Measurements from ENCODE around the gene SLC26A9.

DNA sequence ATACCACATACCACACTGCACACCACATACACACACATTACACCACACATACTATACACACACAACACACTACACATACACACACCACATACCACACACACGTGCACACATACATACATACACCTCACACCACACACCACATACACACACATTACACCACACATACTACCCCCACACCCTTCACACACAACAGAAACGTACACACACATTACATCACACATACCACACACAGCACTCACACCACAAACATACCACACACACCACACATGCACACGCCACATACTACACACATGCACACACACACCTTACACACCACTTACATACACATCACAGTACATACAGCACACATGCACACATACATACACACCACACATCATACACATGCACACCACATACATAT lies 31.5 kb upstream of the SLC26A9 start:
- TF ChIP-seq, protein P1, sequence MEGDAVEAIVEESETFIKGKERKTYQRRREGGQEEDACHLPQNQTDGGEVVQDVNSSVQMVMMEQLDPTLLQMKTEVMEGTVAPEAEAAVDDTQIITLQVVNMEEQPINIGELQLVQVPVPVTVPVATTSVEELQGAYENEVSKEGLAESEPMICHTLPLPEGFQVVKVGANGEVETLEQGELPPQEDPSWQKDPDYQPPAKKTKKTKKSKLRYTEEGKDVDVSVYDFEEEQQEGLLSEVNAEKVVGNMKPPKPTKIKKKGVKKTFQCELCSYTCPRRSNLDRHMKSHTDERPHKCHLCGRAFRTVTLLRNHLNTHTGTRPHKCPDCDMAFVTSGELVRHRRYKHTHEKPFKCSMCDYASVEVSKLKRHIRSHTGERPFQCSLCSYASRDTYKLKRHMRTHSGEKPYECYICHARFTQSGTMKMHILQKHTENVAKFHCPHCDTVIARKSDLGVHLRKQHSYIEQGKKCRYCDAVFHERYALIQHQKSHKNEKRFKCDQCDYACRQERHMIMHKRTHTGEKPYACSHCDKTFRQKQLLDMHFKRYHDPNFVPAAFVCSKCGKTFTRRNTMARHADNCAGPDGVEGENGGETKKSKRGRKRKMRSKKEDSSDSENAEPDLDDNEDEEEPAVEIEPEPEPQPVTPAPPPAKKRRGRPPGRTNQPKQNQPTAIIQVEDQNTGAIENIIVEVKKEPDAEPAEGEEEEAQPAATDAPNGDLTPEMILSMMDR (IDR thresholded peaks at IDR 0.05; ENCODE audit: extremely low read depth in 1 of 2, insufficient read depth in 1 of 2, low read depth in 1 of 2, low read length in 2 of 2): no peak
- TF ChIP-seq POLR2AphosphoS5 (IDR thresholded peaks at IDR 0.05; ENCODE audit: insufficient read depth, low read depth, low read length) (no peak), JUN (IDR thresholded peaks at IDR 0.05; ENCODE audit: borderline replicate concordance, insufficient read depth, insufficient read length, low read depth) (no peak), POLR2A (IDR thresholded peaks at IDR 0.05; ENCODE audit: low read depth, low read length) (no peak), EZH2 (IDR thresholded peaks at IDR 0.05; ENCODE audit: borderline replicate concordance, low read depth, low read length, severe bottlenecking) (no peak), FOS (IDR thresholded peaks at IDR 0.05; ENCODE audit: borderline replicate concordance, insufficient read depth, low read length) (no peak), MYC (IDR thresholded peaks at IDR 0.05; ENCODE audit: low read depth, low read length) (no peak), GATA2 (IDR thresholded peaks at IDR 0.05; ENCODE audit: insufficient read depth, insufficient read length, low read depth, low read length) (no peak)
- TF ChIP-seq, protein P2, sequence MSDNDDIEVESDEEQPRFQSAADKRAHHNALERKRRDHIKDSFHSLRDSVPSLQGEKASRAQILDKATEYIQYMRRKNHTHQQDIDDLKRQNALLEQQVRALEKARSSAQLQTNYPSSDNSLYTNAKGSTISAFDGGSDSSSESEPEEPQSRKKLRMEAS (IDR thresholded peaks at IDR 0.05; ENCODE audit: insufficient read depth, insufficient read length): no peak
